Liver (tissue), 3 donors: ENCODE data around the gene OGFR.

ENCODE experiments used
- EGR1 ChIP-seq, 2 donors: IDR thresholded peaks; 2 replicates each; pipeline ENCODE4 v1.6.1; 2016 to 2018; ENCODE audit warnings: antibody characterized with exemption in 2 of 2, low read depth in 2 of 2
- HNF4A ChIP-seq, 2 donors: conservative IDR thresholded peaks; 2 replicates each; pipeline ENCODE4 v1.6.1; 2016; ENCODE audit warnings: antibody characterized with exemption in 2 of 2, mild to moderate bottlenecking in 2 of 2
- HNF4G ChIP-seq: IDR thresholded peaks from 2 replicates; pipeline ENCODE4 v1.6.1; 2016; ENCODE audit warnings: antibody characterized with exemption
- TF ChIP-seq, protein P1 (sequence below): fragments of 150-350 bp; IDR thresholded peaks from 2 replicates; pipeline ENCODE4 v1.5.1; 2017; ENCODE audit warnings: improper control_type of control experiment, low read depth, low read length; ENCODE audit not compliant: missing input control
- donor health status: healthy.
- donor health status: healthy.

DNA sequence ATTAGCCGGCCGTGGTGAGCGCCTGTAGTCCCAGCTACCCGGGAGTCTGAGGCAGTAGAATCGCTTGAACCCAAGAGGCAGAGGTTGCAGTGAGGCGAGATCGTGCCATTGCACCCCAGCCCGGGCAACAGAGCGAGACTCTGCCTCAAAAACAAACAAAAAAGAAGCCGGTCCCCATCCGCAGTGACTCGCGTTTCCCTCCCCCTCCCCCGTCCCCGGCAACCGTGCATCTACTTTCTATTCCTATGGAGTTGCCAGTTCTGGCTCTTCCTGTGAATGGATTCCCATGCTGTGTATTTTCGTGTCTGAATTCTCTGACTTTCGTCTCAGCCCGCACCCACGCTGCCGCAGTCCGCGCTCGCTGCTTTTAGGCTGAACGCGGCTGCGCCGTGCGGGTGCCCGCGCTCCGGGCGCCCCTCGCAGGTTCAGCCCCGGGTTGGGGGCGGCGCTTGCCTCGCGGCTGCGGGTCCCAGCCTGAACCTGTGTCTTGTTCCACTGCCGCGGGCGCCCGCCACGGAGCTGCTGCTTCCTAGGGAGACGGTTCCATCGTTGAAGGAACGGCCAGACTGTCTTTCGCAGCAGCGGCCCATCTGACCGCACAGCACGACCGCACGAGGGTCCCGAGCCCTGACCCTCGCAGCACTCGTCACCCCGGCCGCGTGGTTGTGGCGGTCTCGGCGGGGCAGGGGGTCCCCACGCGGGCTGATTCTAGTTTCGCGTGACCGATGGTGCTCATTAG, 9.4 kb upstream of the OGFR start:
- TF ChIP-seq HNF4G (no peak), HNF4A (conservative IDR thresholded peaks at IDR 0.05) (no peak), EGR1 (IDR thresholded peaks at IDR 0.05; ENCODE audit: low read depth in 2 of 2) (no peak)
- TF ChIP-seq, protein P1, sequence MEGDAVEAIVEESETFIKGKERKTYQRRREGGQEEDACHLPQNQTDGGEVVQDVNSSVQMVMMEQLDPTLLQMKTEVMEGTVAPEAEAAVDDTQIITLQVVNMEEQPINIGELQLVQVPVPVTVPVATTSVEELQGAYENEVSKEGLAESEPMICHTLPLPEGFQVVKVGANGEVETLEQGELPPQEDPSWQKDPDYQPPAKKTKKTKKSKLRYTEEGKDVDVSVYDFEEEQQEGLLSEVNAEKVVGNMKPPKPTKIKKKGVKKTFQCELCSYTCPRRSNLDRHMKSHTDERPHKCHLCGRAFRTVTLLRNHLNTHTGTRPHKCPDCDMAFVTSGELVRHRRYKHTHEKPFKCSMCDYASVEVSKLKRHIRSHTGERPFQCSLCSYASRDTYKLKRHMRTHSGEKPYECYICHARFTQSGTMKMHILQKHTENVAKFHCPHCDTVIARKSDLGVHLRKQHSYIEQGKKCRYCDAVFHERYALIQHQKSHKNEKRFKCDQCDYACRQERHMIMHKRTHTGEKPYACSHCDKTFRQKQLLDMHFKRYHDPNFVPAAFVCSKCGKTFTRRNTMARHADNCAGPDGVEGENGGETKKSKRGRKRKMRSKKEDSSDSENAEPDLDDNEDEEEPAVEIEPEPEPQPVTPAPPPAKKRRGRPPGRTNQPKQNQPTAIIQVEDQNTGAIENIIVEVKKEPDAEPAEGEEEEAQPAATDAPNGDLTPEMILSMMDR, result no peak
